Mesenchymal stem cell (in vitro differentiated cells and primary cell): Measurements from ENCODE around the gene CFAP299.

Experiments
- DNase-seq: peaks from one replicate; pipeline ENCODE4 v3.0.0-alpha.2; 2013
- H2AFZ ChIP-seq: one replicate; pipeline ENCODE4 v1.6.1; 2013; ENCODE audit warnings: low read depth, mild to moderate bottlenecking, control low read depth, inconsistent platforms, low read length, moderate library complexity
- H2AK5ac ChIP-seq: 2 replicates; pipeline ENCODE4 v1.6.1; 2013; ENCODE audit warnings: low read length, moderate library complexity, mild to moderate bottlenecking, inconsistent platforms; ENCODE audit not compliant: severe bottlenecking
- H2BK120ac ChIP-seq: one replicate; pipeline ENCODE4 v1.6.1; 2013; ENCODE audit warnings: low read depth, mild to moderate bottlenecking, inconsistent platforms, low read length, moderate library complexity
- H2BK12ac ChIP-seq, 2 experiments: one replicate each; pipeline ENCODE4 v1.6.1; 2013; ENCODE audit warnings: inconsistent platforms in 2 of 2, low read length in 2 of 2, mild to moderate bottlenecking in 2 of 2, moderate library complexity in 2 of 2, control low read depth in 1 of 2
- H2BK15ac ChIP-seq: one replicate; pipeline ENCODE4 v1.6.1; 2013; ENCODE audit warnings: mild to moderate bottlenecking, low read depth, inconsistent platforms; ENCODE audit not compliant: poor library complexity, severe bottlenecking
- H2BK5ac ChIP-seq: 2 replicates; pipeline ENCODE4 v1.6.1; 2013; ENCODE audit warnings: low read depth, mild to moderate bottlenecking, low read length, control low read depth, inconsistent platforms; ENCODE audit not compliant: poor library complexity, severe bottlenecking
- H3K14ac ChIP-seq, 2 experiments: one replicate each; pipeline ENCODE4 v1.6.1; 2013; ENCODE audit warnings: inconsistent platforms in 2 of 2, low read length in 2 of 2, control low read depth in 1 of 2, mild to moderate bottlenecking in 1 of 2, moderate library complexity in 1 of 2
- H3K18ac ChIP-seq, 2 experiments: one replicate each; pipeline ENCODE4 v1.6.1; 2013; ENCODE audit warnings: inconsistent platforms in 2 of 2, low read length in 2 of 2, control low read depth in 1 of 2, low read depth in 1 of 2, mild to moderate bottlenecking in 1 of 2
- H3K23ac ChIP-seq, 2 experiments: one replicate each; pipeline ENCODE4 v1.6.1; 2013; ENCODE audit warnings: inconsistent platforms in 2 of 2, low read length in 2 of 2, mild to moderate bottlenecking in 2 of 2, moderate library complexity in 2 of 2, control low read depth in 1 of 2
- H3K27ac ChIP-seq: 2 replicates; pipeline ENCODE4 v1.5.1; 2013; ENCODE audit warnings: mild to moderate bottlenecking, moderate library complexity, low read length, control low read depth, inconsistent platforms; ENCODE audit not compliant: poor library complexity, severe bottlenecking
- H3K27me3 ChIP-seq, 2 experiments: 2 replicates each; pipeline versions ENCODE4 v1.6.1 to v1.7.0; 2013; ENCODE audit warnings: low read length in 2 of 2, mild to moderate bottlenecking in 2 of 2, moderate library complexity in 2 of 2, control low read depth in 1 of 2, inconsistent platforms in 1 of 2; ENCODE audit not compliant: control insufficient read depth in 1 of 2, insufficient read depth in 1 of 2
- H3K36me3 ChIP-seq, 2 experiments: 2 replicates each; pipeline versions ENCODE4 v1.6.1 to v1.7.0; 2013; ENCODE audit warnings: low read length in 2 of 2, control low read depth in 1 of 2, inconsistent platforms in 1 of 2, low read depth in 1 of 2, mild to moderate bottlenecking in 1 of 2; ENCODE audit not compliant: insufficient read depth in 2 of 2, control insufficient read depth in 1 of 2
- H3K4ac ChIP-seq, 2 experiments: one replicate each; pipeline ENCODE4 v1.6.1; 2013; ENCODE audit warnings: inconsistent platforms in 2 of 2, low read length in 2 of 2, mild to moderate bottlenecking in 2 of 2, moderate library complexity in 2 of 2, control low read depth in 1 of 2, low read depth in 1 of 2
- H3K4me1 ChIP-seq: 2 replicates; pipeline ENCODE4 v1.6.1; 2013; ENCODE audit warnings: low read depth, low read length, control low read depth; ENCODE audit not compliant: control insufficient read depth, insufficient read depth
- H3K4me2 ChIP-seq: 2 replicates; pipeline ENCODE4 v1.6.1; 2013; ENCODE audit warnings: low read length, mild to moderate bottlenecking, inconsistent platforms; ENCODE audit not compliant: poor library complexity, severe bottlenecking
- H3K4me3 ChIP-seq, 2 experiments: 2 replicates each; pipeline versions ENCODE4 v1.5.1 to v1.7.0; 2013; ENCODE audit warnings: low read length in 2 of 2, mild to moderate bottlenecking in 2 of 2, control low read depth in 1 of 2, low read depth in 1 of 2; ENCODE audit not compliant: insufficient read depth in 1 of 2
- H3K79me1 ChIP-seq: replicated peaks from 2 replicates; pipeline ENCODE4 v1.6.1; 2013; ENCODE audit warnings: mild to moderate bottlenecking, control low read depth, low read length, inconsistent platforms; ENCODE audit not compliant: poor library complexity, severe bottlenecking
- H3K9ac ChIP-seq: 2 replicates; pipeline ENCODE4 v1.7.0; 2013; ENCODE audit warnings: mild to moderate bottlenecking, low read length, moderate library complexity
- H3K9me3 ChIP-seq: 2 replicates; pipeline ENCODE4 v1.7.0; 2013; ENCODE audit warnings: mild to moderate bottlenecking, low read length; ENCODE audit not compliant: control insufficient read depth
- H4K8ac ChIP-seq: one replicate; pipeline ENCODE4 v1.6.1; 2013; ENCODE audit warnings: inconsistent platforms, mild to moderate bottlenecking, low read length, moderate library complexity
- H4K91ac ChIP-seq: one replicate; pipeline ENCODE4 v1.6.1; 2013; ENCODE audit warnings: mild to moderate bottlenecking, low read length, inconsistent platforms
- WGBS: methylation state at CpG from one replicate; pipeline ENCODE4 v1.1.7; 2013; ENCODE audit warnings: mixed read lengths; 5-methylcytosine and 5-hydroxymethylcytosine counted together

CFAP299 gene

GRCh38 chr4:80967346-80967745 lies 631.8 kb downstream of the CFAP299 start:
- no peak overlapping the region for H3K9ac ChIP-seq
- no peak overlapping the region for H3K4me2 ChIP-seq
- no peak overlapping the region for H3K4me3 ChIP-seq
- no peak overlapping the region for H2BK12ac ChIP-seq
- H2AK5ac ChIP-seq, result no peak overlapping the region
- H3K14ac ChIP-seq, result no peak overlapping the region
- no peak overlapping the region for H3K27ac ChIP-seq
- 88% methylated on average over 4 of the region's 4 CpGs for WGBS
- no peaks in the 10 kb centered on the region for H3K36me3 ChIP-seq
- no peak overlapping the region for H3K18ac ChIP-seq
- H3K4ac ChIP-seq, result no peak overlapping the region
- H4K91ac ChIP-seq, result no peak overlapping the region
- no peak overlapping the region for H2BK120ac ChIP-seq
- H2BK5ac ChIP-seq, result no peak overlapping the region
- H3K23ac ChIP-seq, result no peak overlapping the region
- no peak overlapping the region for H4K8ac ChIP-seq
- no peaks in the 10 kb centered on the region for H3K4me1 ChIP-seq
- DNase-seq, result no peak
- no peaks in the 10 kb centered on the region for H3K79me1 ChIP-seq
- H3K9me3 ChIP-seq, result no peaks in the 10 kb centered on the region
- no peaks in the 10 kb centered on the region for H3K27me3 ChIP-seq
- H2AFZ ChIP-seq, result no peak overlapping the region
- H2BK15ac ChIP-seq, result no peak overlapping the region

- H3K36me3 ChIP-seq, result no peaks in the 10 kb centered on the region
- H3K9ac ChIP-seq, result no peak overlapping the region
- no peak overlapping the region for H2AFZ ChIP-seq
- H3K4me1 ChIP-seq, result no peaks in the 10 kb centered on the region
- no peak overlapping the region for H2BK120ac ChIP-seq
- no peak overlapping the region for H3K23ac ChIP-seq
- H2BK5ac ChIP-seq, result no peak overlapping the region
- H3K9me3 ChIP-seq, result no peaks in the 10 kb centered on the region
- H4K8ac ChIP-seq, result no peak overlapping the region
- no peak overlapping the region for H3K4me3 ChIP-seq
- no peak overlapping the region for H4K91ac ChIP-seq
- H2BK15ac ChIP-seq, result no peak overlapping the region
- DNase-seq, result no peak
- H3K14ac ChIP-seq, result no peak overlapping the region
- H3K27ac ChIP-seq, result no peak overlapping the region
- no peak overlapping the region for H3K4ac ChIP-seq
- H3K27me3 ChIP-seq, result no peaks in the 10 kb centered on the region
- H2BK12ac ChIP-seq, result no peak overlapping the region
- H3K4me2 ChIP-seq, result no peak overlapping the region
- H3K18ac ChIP-seq, result no peak overlapping the region
- no peak overlapping the region for H2AK5ac ChIP-seq
- 59% methylated on average over 3 of the region's 3 CpGs for WGBS
- H3K79me1 ChIP-seq, result no peaks in the 10 kb centered on the region
Observed at GRCh38 chr4:80980239-80980638, 644.7 kb downstream of the CFAP299 start.

GRCh38 chr4:80986011-80986410 lies 650.5 kb downstream of the CFAP299 start:
- Histone ChIP-seq H3K36me3 (no peaks in the 10 kb centered on the region), H3K4me2 (no peak overlapping the region), H3K27ac (no peak overlapping the region), H2AFZ (no peak overlapping the region), H3K4me1 (no peaks in the 10 kb centered on the region), H3K79me1 (no peaks in the 10 kb centered on the region), H2BK15ac (no peak overlapping the region), H4K91ac (no peak overlapping the region), H3K4ac (no peak overlapping the region), H2AK5ac (no peak overlapping the region), H3K14ac (no peak overlapping the region), H3K18ac (no peak overlapping the region), H3K23ac (no peak overlapping the region), H3K27me3 (no peaks in the 10 kb centered on the region), H4K8ac (no peak overlapping the region), H2BK120ac (no peak overlapping the region), H3K9ac (no peak overlapping the region), H2BK12ac (no peak overlapping the region), H2BK5ac (no peak overlapping the region), H3K4me3 (no peak overlapping the region), H3K9me3 (no peaks in the 10 kb centered on the region)
- no peak for DNase-seq

GRCh38 chr4:80989921-80990544 lies 654.5 kb downstream of the CFAP299 start:
- Histone ChIP-seq H3K4me3 (no peak overlapping the region), H2BK15ac (no peak overlapping the region), H3K27me3 (no peaks in the 10 kb centered on the region), H4K8ac (no peak overlapping the region), H2BK5ac (no peak overlapping the region), H3K36me3 (no peaks in the 10 kb centered on the region), H3K18ac (no peak overlapping the region), H3K9me3 (peaks cover 3% of the 10 kb centered on the region), H3K4me2 (no peak overlapping the region), H4K91ac (no peak overlapping the region), H2BK12ac (no peak overlapping the region), H3K23ac (no peak overlapping the region), H3K79me1 (no peaks in the 10 kb centered on the region), H3K14ac (no peak overlapping the region), H3K4me1 (no peaks in the 10 kb centered on the region), H2AK5ac (no peak overlapping the region), H3K27ac (no peak overlapping the region), H3K4ac (no peak overlapping the region), H2AFZ (no peak overlapping the region), H2BK120ac (no peak overlapping the region), H3K9ac (no peak overlapping the region)
- DNase-seq, result peak; percentile 64
- 7% methylated on average over 2 of the region's 2 CpGs for whole genome bisulfite sequencing
